Medulla oblongata (tissue), 1 donor: Measurements from ENCODE around the gene BMX.

Source experiments
- DNase-seq: peaks from one replicate; pipeline ENCODE4 v3.0.0-alpha.2; 2015; ENCODE audit errors: extremely low spot score

Gene BMX

DNA sequence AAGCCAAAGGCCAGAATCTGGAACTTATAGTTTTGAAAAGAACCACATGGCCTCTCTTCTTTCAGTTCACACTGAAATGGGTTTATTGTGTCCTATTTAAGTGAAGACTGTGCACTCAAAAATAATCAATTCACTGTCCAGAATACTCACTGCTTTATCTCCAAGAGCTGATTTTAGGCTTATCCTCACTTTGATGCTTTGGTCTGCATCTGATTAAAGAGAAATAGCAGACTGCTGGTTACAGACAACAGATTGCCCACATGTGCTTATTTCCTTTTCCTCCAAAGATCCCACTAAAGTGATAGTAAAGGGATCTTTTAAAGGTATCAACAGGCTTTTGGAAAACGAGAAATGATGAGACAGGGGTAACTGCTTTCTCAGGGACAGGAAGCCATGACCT, 69.5 kb downstream of the BMX start:
- DNase-seq, result no peak

- DNase-seq, result no peak
These were observed 73.4 kb downstream of the BMX start for GRCh38 chrX:15574017-15574416.

DNA sequence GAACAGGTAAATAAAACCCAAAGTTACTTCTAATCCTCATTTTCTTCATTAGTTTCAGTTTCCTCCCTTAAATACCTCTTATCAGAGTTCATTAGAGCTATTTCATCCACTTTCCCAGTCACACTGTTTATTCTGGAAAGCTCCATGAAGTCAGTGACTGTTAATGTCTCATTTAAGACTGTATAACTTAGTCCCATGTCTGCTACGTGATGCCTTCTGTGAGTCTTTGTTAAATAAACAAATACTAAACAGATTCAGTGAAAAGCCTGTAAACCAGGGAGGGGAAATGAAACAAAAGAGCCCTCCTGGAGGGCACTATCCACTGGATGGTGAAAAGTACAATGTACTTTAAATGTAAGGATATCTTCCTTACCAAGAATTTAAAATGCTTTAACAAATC, 75.4 kb downstream of the BMX start:
- DNase-seq, result no peak

- no peak for DNase-seq
These were observed 79.5 kb downstream of the BMX start for GRCh38 chrX:15579778-15580747.

DNA sequence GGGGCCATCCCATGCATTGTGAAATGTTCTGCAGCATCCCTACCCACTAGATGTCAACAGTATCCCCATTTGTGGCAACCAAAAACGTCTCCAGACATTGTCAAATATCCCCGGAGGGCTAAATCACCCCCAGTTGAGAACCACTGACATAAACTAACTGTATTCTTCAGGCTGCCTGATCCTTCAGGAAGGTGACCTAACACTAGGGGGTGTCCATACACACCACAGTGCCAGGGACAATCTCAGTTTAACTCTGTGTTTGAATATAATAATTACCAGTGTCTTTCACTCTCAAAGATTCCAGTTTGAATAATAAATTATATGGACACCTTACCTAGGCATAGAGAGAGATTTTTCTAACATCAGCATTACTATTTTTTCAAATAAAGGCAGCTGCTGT, 93.8 kb downstream of the BMX start:
- no peak for DNase-seq

GRCh38 chrX:15598026-15598425, 97.4 kb downstream of the BMX start:
- no peak for DNase-seq

GRCh38 chrX:15599461-15599860, 98.9 kb downstream of the BMX start:
- no peak for DNase-seq

GRCh38 chrX:15600049-15600448, 99.4 kb downstream of the BMX start:
- DNase-seq, result no peak

- no peak for DNase-seq
These were observed 100.1 kb downstream of the BMX start, which contains the start of gene ACE2 for GRCh38 chrX:15600745-15601144. ACE2 (minus strand) TSS chrX:15600960; CDS start chrX:15600911, 49 bp downstream.

DNA sequence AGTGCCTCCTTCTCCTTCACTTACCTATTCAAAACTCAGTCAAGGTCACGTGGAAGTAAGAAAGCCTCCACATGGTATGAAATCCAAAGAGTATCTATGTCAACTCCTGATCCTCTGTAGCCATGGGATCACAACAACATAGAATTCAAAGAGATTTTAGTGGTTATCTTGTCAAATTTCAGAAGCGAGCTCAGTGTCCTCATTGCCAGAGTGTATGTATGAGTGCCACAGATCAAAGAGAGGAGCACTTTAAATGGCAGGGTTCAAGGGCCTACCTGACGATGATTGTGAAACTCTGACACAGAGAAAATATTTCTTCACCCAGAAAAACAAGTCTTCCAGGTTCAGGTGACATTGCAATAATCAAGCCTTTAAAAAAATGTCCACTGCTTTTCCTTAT, 101.3 kb downstream of the BMX start:
- DNase-seq, result no peak

- DNase-seq, result no peak
These were observed 102.2 kb downstream of the BMX start for GRCh38 chrX:15602761-15603160.

- DNase-seq, result no peak
These were observed 104.6 kb downstream of the BMX start for GRCh38 chrX:15605226-15605625.
